HEK293 (cell line): ENCODE results near the gene HDAC1.

Source experiments
- GLIS1 ChIP-seq: fragments of 450-650 bp; formaldehyde crosslinking; IDR thresholded peaks from 2 replicates; pipeline ENCODE4 v1.5.1; 2016; ENCODE audit warnings: missing biosample characterization, missing genetic modification characterization
- GLIS2 ChIP-seq: fragments of 450-650 bp; formaldehyde crosslinking; IDR thresholded peaks from 2 replicates; pipeline ENCODE4 v1.5.1; 2016; ENCODE audit warnings: missing biosample characterization, missing genetic modification characterization
- KLF1 ChIP-seq: fragments of 450-650 bp; formaldehyde crosslinking; IDR thresholded peaks from 2 replicates; pipeline ENCODE4 v1.5.1; 2016; ENCODE audit warnings: missing biosample characterization, missing genetic modification characterization
- KLF7 ChIP-seq: fragments of 450-650 bp; formaldehyde crosslinking; IDR thresholded peaks from 2 replicates; pipeline ENCODE4 v1.5.1; 2016; ENCODE audit warnings: missing biosample characterization, missing genetic modification characterization, borderline replicate concordance
- OVOL3 ChIP-seq: fragments of 450-650 bp; formaldehyde crosslinking; IDR thresholded peaks from 2 replicates; pipeline ENCODE4 v1.5.1; 2016; ENCODE audit warnings: missing biosample characterization, missing genetic modification characterization
- REPIN1 ChIP-seq: fragments of 450-650 bp; formaldehyde crosslinking; IDR thresholded peaks from 2 replicates; pipeline ENCODE4 v1.5.1; 2017; ENCODE audit warnings: missing biosample characterization, missing genetic modification characterization, low read depth
- SP2 ChIP-seq: fragments of 450-650 bp; formaldehyde crosslinking; IDR thresholded peaks from 2 replicates; pipeline ENCODE4 v1.5.1; 2016; ENCODE audit warnings: missing biosample characterization, missing genetic modification characterization
- WT1 ChIP-seq: fragments of 450-650 bp; formaldehyde crosslinking; IDR thresholded peaks from 2 replicates; pipeline ENCODE4 v1.5.1; 2016; ENCODE audit warnings: missing biosample characterization, missing genetic modification characterization
- ZIC2 ChIP-seq: fragments of 450-650 bp; formaldehyde crosslinking; IDR thresholded peaks from 2 replicates; pipeline ENCODE4 v1.5.1; 2016; ENCODE audit warnings: missing biosample characterization, missing genetic modification characterization
- ZNF138 ChIP-seq: fragments of 450-650 bp; formaldehyde crosslinking; IDR thresholded peaks from 2 replicates; pipeline ENCODE4 v1.5.1; 2016; ENCODE audit warnings: missing biosample characterization, missing genetic modification characterization, borderline replicate concordance
- ZNF140 ChIP-seq: fragments of 450-650 bp; formaldehyde crosslinking; IDR thresholded peaks from 2 replicates; pipeline ENCODE4 v1.5.1; 2016; ENCODE audit warnings: missing biosample characterization, missing genetic modification characterization
- ZNF146 ChIP-seq: fragments of 450-650 bp; formaldehyde crosslinking; IDR thresholded peaks from 2 replicates; pipeline ENCODE4 v1.5.1; 2016; ENCODE audit warnings: missing biosample characterization, missing genetic modification characterization
- ZNF16 ChIP-seq: fragments of 450-650 bp; formaldehyde crosslinking; IDR thresholded peaks from 2 replicates; pipeline ENCODE4 v1.5.1; 2016; ENCODE audit warnings: low read depth, missing biosample characterization, missing genetic modification characterization
- ZNF184 ChIP-seq: fragments of 450-650 bp; IDR thresholded peaks from 2 replicates; pipeline ENCODE4 v1.5.1; 2018; ENCODE audit warnings: missing biosample characterization, mild to moderate bottlenecking, missing genetic modification characterization
- ZNF2 ChIP-seq: fragments of 450-650 bp; formaldehyde crosslinking; IDR thresholded peaks from 2 replicates; pipeline ENCODE4 v1.5.1; 2016; ENCODE audit warnings: missing biosample characterization, missing genetic modification characterization
- ZNF239 ChIP-seq: fragments of 450-650 bp; formaldehyde crosslinking; IDR thresholded peaks from 2 replicates; pipeline ENCODE4 v1.5.1; 2016; ENCODE audit warnings: missing biosample characterization, missing genetic modification characterization
- ZNF354C ChIP-seq: fragments of 450-650 bp; formaldehyde crosslinking; IDR thresholded peaks from 2 replicates; pipeline ENCODE4 v1.5.1; 2016; ENCODE audit warnings: missing biosample characterization, missing genetic modification characterization, low read depth, borderline replicate concordance
- ZNF510 ChIP-seq: fragments of 450-650 bp; formaldehyde crosslinking; IDR thresholded peaks from 2 replicates; pipeline ENCODE4 v1.5.1; 2018; ENCODE audit warnings: mild to moderate bottlenecking, missing genetic modification characterization, missing biosample characterization; ENCODE audit not compliant: insufficient replicate concordance
- ZNF555 ChIP-seq: fragments of 450-650 bp; formaldehyde crosslinking; conservative IDR thresholded peaks from 2 replicates; pipeline ENCODE4 v1.5.1; 2017; ENCODE audit warnings: missing biosample characterization, mild to moderate bottlenecking, missing genetic modification characterization, inconsistent platforms
- ZNF585B ChIP-seq: fragments of 450-650 bp; formaldehyde crosslinking; IDR thresholded peaks from 2 replicates; pipeline ENCODE4 v1.5.1; 2016; ENCODE audit warnings: missing biosample characterization, missing genetic modification characterization
- ZNF660 ChIP-seq: fragments of 450-650 bp; IDR thresholded peaks from 2 replicates; pipeline ENCODE4 v1.5.1; 2018; ENCODE audit warnings: missing biosample characterization, mild to moderate bottlenecking, missing genetic modification characterization
- ZNF664 ChIP-seq: fragments of 450-650 bp; formaldehyde crosslinking; IDR thresholded peaks from 2 replicates; pipeline ENCODE4 v1.5.1; 2016; ENCODE audit warnings: missing biosample characterization, missing genetic modification characterization
- ZNF707 ChIP-seq: fragments of 450-650 bp; formaldehyde crosslinking; IDR thresholded peaks from 2 replicates; pipeline ENCODE4 v1.5.1; 2016; ENCODE audit warnings: missing biosample characterization, missing genetic modification characterization
- ZNF792 ChIP-seq: fragments of 450-650 bp; formaldehyde crosslinking; IDR thresholded peaks from 2 replicates; pipeline ENCODE4 v1.5.1; 2016; ENCODE audit warnings: missing biosample characterization, missing genetic modification characterization
- ZNF830 ChIP-seq: fragments of 450-650 bp; IDR thresholded peaks from 2 replicates; pipeline ENCODE4 v1.5.0; 2018; ENCODE audit warnings: missing biosample characterization, missing genetic modification characterization, low read depth, mild to moderate bottlenecking, moderate library complexity
- ZNF843 ChIP-seq: fragments of 450-650 bp; formaldehyde crosslinking; IDR thresholded peaks from 2 replicates; pipeline ENCODE4 v1.5.1; 2016; ENCODE audit warnings: missing biosample characterization, missing genetic modification characterization
- ZSCAN23 ChIP-seq: fragments of 450-650 bp; formaldehyde crosslinking; IDR thresholded peaks from 2 replicates; pipeline ENCODE4 v1.5.1; 2016; ENCODE audit warnings: missing biosample characterization, missing genetic modification characterization
- TF ChIP-seq, protein P1 (sequence below): fragments of 450-650 bp; formaldehyde crosslinking; IDR thresholded peaks from 2 replicates; pipeline ENCODE4 v1.5.1; 2016; ENCODE audit warnings: missing biosample characterization, missing genetic modification characterization
- TF ChIP-seq, protein P2 (sequence below): fragments of 450-650 bp; formaldehyde crosslinking; IDR thresholded peaks from 2 replicates; pipeline ENCODE4 v1.5.1; 2016; ENCODE audit warnings: missing biosample characterization, missing genetic modification characterization
- TF ChIP-seq, protein P3 (sequence below): fragments of 450-650 bp; formaldehyde crosslinking; IDR thresholded peaks from 2 replicates; pipeline ENCODE4 v1.5.1; 2017; ENCODE audit warnings: missing biosample characterization, missing genetic modification characterization
- TF ChIP-seq, protein P4 (sequence below): fragments of 450-650 bp; formaldehyde crosslinking; optimal IDR thresholded peaks from 2 replicates; pipeline ENCODE3; 2016; ENCODE audit warnings: missing biosample characterization, mild to moderate bottlenecking, missing genetic modification characterization
- TF ChIP-seq, protein P5 (sequence below): fragments of 450-650 bp; formaldehyde crosslinking; IDR thresholded peaks from 2 replicates; pipeline ENCODE4 v1.5.1; 2016; ENCODE audit warnings: missing biosample characterization, missing genetic modification characterization

HDAC1 gene

DNA sequence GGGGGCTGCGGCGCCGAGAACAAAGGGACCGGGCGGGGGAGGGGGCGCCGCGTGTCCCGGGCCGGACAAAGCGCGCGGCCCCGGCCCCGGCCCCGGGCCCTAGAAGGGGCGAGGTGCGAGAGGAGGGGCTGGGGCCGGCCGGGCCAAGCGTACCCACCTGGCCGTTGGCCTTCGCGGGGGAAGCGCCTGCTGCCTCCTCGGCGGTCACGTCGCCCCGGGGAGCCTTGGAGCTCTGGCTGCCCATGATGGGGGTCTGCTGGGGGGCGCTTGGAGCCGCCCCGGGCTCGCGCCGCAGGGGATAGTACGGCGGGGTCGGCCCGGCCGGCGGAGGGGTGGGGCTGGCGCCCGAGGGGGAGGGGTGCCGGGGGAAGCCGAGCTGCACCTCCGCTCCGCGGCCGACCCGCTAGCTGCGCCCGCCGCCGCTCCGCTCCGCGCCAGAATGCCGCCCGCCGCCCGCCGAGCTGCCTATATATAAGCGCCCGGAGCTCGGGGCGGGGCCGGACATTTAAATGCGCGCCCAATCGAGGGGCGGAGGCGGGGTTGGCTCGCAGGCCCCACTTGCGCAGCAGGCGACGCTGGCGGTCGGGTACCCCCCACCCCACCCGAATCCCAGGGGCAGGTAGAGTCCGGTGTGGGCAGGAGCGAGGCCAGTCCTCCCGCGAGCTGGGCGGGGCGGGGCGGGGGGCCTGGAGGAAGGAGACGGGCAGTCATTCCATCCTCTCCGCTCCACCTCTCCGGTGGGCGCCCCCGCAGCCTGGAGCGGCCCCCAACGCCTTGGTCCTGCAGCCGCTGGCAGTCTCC is 44.1 kb downstream of the HDAC1 start, which contains the start of gene MARCKSL1 (continued):
- TF ChIP-seq REPIN1 (no peak), ZNF354C (no peak), ZNF830 (tag by site-specific recombination) (no peak), ZIC2 (peak; percentile 45), ZNF664 (no peak), ZNF146 (tag by site-specific recombination) (no peak), ZNF140 (no peak), ZNF184 (tag by site-specific recombination) (no peak), KLF1 (tag by site-specific recombination) (peak; percentile 43; the same call in 1 of the 2 replicates), SP2 (tag by site-specific recombination) (peak; percentile 68), ZNF510 (tag by site-specific recombination) (no peak), ZNF555 (tag by site-specific recombination) (no peak), WT1 (tag by site-specific recombination) (no peak), KLF7 (tag by site-specific recombination) (no peak), ZNF707 (tag by site-specific recombination) (no peak), ZNF2 (no peak), GLIS1 (tag by site-specific recombination) (peak; percentile 82), ZNF138 (tag by site-specific recombination) (no peak), ZNF585B (tag by site-specific recombination) (no peak), ZNF660 (no peak), ZNF792 (no peak), GLIS2 (tag by site-specific recombination) (peak; percentile 81), ZNF239 (tag by site-specific recombination) (no peak), OVOL3 (no peak), ZNF16 (tag by site-specific recombination) (no peak), ZSCAN23 (tag by site-specific recombination) (no peak), ZNF843 (tag by site-specific recombination) (no peak)
- TF ChIP-seq, protein P1, sequence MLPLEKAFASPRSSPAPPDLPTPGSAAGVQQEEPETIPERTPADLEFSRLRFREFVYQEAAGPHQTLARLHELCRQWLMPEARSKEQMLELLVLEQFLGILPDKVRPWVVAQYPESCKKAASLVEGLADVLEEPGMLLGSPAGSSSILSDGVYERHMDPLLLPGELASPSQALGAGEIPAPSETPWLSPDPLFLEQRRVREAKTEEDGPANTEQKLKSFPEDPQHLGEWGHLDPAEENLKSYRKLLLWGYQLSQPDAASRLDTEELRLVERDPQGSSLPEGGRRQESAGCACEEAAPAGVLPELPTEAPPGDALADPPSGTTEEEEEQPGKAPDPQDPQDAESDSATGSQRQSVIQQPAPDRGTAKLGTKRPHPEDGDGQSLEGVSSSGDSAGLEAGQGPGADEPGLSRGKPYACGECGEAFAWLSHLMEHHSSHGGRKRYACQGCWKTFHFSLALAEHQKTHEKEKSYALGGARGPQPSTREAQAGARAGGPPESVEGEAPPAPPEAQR (tag by site-specific recombination), result 0 out of 2 replicates have a peak, but pooled peaks have one; percentile 27
- TF ChIP-seq, protein P2, sequence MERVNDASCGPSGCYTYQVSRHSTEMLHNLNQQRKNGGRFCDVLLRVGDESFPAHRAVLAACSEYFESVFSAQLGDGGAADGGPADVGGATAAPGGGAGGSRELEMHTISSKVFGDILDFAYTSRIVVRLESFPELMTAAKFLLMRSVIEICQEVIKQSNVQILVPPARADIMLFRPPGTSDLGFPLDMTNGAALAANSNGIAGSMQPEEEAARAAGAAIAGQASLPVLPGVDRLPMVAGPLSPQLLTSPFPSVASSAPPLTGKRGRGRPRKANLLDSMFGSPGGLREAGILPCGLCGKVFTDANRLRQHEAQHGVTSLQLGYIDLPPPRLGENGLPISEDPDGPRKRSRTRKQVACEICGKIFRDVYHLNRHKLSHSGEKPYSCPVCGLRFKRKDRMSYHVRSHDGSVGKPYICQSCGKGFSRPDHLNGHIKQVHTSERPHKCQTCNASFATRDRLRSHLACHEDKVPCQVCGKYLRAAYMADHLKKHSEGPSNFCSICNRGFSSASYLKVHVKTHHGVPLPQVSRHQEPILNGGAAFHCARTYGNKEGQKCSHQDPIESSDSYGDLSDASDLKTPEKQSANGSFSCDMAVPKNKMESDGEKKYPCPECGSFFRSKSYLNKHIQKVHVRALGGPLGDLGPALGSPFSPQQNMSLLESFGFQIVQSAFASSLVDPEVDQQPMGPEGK (tag by site-specific recombination), result peak; percentile 90
- TF ChIP-seq, protein P3, sequence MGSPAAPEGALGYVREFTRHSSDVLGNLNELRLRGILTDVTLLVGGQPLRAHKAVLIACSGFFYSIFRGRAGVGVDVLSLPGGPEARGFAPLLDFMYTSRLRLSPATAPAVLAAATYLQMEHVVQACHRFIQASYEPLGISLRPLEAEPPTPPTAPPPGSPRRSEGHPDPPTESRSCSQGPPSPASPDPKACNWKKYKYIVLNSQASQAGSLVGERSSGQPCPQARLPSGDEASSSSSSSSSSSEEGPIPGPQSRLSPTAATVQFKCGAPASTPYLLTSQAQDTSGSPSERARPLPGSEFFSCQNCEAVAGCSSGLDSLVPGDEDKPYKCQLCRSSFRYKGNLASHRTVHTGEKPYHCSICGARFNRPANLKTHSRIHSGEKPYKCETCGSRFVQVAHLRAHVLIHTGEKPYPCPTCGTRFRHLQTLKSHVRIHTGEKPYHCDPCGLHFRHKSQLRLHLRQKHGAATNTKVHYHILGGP (tag by site-specific recombination), result no peak
- TF ChIP-seq, protein P4, sequence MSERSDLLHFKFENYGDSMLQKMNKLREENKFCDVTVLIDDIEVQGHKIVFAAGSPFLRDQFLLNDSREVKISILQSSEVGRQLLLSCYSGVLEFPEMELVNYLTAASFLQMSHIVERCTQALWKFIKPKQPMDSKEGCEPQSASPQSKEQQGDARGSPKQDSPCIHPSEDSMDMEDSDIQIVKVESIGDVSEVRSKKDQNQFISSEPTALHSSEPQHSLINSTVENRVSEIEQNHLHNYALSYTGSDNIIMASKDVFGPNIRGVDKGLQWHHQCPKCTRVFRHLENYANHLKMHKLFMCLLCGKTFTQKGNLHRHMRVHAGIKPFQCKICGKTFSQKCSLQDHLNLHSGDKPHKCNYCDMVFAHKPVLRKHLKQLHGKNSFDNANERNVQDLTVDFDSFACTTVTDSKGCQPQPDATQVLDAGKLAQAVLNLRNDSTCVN (tag by site-specific recombination), result peak; percentile 39
- TF ChIP-seq, protein P5, sequence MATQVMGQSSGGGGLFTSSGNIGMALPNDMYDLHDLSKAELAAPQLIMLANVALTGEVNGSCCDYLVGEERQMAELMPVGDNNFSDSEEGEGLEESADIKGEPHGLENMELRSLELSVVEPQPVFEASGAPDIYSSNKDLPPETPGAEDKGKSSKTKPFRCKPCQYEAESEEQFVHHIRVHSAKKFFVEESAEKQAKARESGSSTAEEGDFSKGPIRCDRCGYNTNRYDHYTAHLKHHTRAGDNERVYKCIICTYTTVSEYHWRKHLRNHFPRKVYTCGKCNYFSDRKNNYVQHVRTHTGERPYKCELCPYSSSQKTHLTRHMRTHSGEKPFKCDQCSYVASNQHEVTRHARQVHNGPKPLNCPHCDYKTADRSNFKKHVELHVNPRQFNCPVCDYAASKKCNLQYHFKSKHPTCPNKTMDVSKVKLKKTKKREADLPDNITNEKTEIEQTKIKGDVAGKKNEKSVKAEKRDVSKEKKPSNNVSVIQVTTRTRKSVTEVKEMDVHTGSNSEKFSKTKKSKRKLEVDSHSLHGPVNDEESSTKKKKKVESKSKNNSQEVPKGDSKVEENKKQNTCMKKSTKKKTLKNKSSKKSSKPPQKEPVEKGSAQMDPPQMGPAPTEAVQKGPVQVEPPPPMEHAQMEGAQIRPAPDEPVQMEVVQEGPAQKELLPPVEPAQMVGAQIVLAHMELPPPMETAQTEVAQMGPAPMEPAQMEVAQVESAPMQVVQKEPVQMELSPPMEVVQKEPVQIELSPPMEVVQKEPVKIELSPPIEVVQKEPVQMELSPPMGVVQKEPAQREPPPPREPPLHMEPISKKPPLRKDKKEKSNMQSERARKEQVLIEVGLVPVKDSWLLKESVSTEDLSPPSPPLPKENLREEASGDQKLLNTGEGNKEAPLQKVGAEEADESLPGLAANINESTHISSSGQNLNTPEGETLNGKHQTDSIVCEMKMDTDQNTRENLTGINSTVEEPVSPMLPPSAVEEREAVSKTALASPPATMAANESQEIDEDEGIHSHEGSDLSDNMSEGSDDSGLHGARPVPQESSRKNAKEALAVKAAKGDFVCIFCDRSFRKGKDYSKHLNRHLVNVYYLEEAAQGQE (tag by site-specific recombination), result no peak
